GM12872 (cell line): ENCODE measurements around the gene SLIT3.

Experiments used
- TF ChIP-seq, protein P1 (sequence below): IDR thresholded peaks from 3 replicates; pipeline ENCODE4 v1.5.1; 2011; ENCODE audit warnings: low read depth, mild to moderate bottlenecking, low read length, moderate library complexity; ENCODE audit not compliant: insufficient read depth

Gene SLIT3

DNA sequence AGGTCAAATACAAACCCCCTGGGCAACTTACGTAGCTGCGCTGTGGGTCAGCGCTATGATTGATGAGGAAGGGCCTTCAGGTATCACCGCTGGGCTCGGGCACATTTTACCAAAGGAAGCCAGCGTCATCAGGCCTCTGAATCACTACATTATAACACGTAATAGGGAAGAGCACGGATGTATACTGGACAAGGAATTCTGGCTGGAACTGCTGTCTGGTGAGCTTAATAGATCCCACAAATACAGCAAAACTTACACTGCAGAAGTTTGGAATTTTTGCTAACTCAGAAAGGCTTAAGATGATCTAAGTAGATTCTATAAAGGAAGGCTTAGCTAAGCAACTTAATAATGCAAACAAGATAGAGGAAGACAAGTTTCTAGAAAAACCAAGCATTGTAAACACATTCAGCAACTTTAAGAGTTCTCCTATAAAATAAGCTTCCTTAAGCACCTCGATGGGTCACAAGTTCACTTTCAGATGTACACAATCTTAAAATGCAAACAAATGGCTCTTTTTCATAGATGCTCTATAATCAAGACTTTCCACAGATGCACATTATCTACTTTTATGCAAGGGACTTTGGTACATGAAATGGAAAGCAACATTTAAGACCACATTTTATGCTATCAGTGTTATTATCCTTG is 361.7 kb downstream of the SLIT3 start:
- TF ChIP-seq, protein P1, sequence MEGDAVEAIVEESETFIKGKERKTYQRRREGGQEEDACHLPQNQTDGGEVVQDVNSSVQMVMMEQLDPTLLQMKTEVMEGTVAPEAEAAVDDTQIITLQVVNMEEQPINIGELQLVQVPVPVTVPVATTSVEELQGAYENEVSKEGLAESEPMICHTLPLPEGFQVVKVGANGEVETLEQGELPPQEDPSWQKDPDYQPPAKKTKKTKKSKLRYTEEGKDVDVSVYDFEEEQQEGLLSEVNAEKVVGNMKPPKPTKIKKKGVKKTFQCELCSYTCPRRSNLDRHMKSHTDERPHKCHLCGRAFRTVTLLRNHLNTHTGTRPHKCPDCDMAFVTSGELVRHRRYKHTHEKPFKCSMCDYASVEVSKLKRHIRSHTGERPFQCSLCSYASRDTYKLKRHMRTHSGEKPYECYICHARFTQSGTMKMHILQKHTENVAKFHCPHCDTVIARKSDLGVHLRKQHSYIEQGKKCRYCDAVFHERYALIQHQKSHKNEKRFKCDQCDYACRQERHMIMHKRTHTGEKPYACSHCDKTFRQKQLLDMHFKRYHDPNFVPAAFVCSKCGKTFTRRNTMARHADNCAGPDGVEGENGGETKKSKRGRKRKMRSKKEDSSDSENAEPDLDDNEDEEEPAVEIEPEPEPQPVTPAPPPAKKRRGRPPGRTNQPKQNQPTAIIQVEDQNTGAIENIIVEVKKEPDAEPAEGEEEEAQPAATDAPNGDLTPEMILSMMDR, result no peak

DNA sequence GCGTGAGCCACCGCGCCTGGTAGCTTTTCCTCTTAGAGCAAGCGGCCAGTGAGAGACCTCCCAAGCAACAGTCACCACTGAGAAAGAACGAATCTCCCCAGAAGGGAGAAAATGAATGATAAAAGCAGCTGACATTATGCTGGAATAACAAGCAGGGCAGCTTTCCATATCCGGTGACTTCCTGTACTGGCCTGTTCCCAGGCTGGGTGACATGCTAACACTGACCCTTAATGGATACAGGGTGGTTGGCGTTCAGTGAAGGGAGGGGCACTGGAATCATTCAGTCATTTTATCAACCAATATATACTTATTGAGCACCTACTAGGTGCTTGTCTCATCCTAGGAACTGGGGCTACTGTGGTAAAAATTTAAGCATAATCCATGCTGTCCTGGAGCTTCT is 364.4 kb downstream of the SLIT3 start:
- TF ChIP-seq, protein P1, result no peak

DNA sequence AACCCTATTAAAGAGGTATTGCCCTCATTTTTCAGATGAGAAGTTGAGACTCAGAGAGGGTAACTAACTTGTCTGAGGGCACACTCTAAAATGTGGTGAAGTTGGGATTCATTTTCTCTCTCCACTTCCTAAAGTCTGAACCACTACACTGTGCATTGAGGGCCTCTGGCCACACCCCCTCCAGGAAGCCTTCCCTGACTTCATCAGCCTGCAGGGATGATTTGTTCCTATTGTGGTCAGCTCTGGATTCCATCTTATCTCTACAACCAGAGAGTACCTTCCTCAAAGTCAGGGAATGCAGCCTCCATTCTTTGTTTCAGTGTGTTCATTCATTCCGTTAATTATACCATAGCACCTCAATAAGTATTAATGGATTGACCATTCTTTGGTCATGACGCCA is 365.8 kb downstream of the SLIT3 start:
- TF ChIP-seq, protein P1, result no peak

DNA sequence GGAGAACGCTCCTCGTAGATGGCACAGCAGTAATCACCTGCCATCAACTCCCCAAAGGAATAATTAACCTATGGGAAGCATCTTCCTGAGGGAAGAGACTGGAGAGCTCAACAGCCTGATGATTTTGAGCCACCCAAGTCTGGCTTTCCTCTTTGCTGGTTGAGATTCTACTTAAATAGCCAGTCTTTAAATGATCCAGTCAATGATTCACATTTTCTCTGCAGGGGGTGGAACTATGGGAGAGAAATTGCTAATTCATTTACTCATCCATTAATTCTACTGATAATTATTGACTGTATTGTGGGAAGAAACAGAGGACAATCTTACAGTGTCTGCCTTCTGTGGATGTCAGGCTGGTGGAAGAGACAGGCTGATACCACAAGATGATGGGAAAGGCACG is 366.8 kb downstream of the SLIT3 start:
- TF ChIP-seq, protein P1, result no peak

DNA sequence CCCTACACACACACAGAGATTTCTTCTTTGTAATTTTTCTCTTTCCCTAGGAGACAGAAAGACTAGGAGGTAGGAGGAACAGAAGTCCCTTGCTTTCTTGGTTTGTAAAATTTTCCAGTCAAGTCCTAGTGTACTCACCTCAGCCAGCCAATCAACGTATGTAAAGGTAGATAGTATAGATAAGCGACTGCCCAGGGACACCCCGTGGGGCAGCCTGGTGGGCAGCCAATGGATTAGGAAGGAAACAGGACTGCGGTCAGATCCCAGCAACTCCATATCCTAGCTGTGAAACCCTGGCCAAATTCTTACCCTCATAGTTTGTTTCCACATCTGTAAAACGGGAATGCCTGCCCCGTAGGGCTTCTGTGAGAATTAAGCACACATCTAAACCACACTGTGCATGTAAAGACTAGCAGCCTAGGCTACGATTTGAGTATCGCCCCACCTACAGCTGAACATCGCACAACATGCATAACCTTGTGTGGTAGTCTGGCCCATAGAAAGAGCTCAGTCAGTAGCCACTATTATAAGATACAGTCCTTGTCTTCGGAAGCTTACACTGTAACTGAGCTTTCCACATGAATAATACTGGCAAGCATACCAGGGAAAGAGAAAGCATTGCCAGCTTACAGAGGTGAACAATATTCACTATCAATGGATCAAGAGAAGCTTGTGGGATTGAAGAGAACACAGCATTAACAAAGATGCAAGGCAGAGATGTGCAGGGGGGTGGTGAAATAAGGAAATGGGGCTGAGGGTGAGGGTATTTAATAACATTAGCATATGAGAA is 368.3 kb downstream of the SLIT3 start:
- TF ChIP-seq, protein P1, result no peak

DNA sequence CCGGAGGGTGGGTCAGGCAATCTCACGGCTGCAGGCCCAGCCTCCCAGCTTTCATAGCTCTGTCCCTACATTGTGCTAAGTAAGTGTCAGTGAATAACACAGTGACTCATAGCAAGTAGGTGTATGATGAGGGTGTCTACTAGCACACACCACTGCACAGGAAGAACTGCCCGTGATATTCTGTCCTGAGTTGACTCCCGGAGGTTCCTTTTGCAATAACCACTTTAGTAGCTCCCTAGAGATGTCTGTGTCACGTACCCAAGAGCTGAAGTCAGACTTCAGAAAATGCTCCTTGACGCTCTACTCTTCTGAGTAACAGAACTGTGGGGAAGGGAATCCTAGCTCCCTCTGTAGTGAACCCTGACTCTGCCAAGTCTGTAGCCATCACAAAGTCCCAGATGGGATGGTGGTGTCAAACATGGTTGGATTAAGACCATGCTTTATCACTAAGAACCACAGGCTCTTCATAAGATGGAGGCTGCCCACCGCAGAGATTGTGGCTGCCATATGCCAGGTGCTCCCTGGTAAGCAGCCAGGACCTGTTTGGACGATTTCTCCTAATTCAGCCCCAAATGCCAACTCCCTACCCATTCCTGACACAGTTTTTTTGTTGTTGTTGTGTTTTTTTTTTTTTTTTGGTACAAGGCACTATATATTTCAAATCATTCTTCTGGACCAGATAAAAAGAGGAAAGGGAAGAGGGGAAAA is 369.1 kb downstream of the SLIT3 start:
- TF ChIP-seq, protein P1, result no peak

DNA sequence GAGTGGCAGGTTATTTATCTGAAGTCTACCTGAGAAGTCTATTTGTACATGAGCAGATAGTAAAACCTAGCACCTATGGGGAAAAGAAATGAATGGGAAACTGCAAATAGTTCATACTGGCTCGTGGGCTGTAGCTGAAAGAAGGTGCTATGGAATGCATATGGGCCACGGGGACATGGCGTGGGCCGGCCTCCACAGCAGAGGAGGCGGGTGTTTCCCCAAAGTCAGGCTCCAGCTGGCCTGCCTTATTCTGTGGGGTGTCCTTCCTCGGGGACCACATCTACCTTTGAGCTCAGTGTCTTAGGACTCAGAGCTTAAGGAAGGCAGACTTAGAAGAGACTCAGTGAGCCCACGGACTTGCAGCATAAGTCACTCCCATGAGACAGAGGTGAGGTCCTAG is 371.3 kb downstream of the SLIT3 start:
- TF ChIP-seq, protein P1, result no peak
